ENCODE results near the gene TMEM185A. TPM values are rescaled to one million over a fixed set of nuclear protein-coding genes. Genes with fewer than 3 reads are reported as not detected.

TMEM185A gene
- total and polyA plus RNA-seq, 2 experiments from 2014 or later, result 14.7 to 15.3 TPM

DNA sequence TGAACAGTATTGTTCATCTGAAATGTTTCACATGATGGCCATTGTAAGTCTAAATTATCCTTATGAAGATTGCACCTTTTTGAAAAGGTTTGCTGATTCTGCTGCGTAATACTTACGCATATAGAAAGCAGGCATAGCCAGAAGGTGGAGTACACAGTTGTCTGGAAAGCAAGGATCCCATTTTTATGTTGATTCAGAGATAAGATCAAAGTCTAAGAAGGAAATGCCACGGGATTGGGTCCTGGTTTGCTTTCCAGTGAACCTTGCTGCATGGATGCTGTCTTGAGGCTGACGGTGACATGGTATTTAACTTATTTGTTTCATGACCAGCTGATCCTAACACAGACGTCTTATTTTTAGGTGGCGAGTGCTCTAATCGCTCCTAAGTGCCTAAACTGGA, 59.8 kb downstream of the TMEM185A start:
- no peak overlapping the region for H3K4me2 ChIP-seq (ENCODE audit: unreplicated experiment)
- no peak overlapping the region for H3K27ac ChIP-seq
- H3K27me3 ChIP-seq (replicated peaks; ENCODE audit: insufficient read depth), result no peaks in the 10 kb centered on the region
- H3K9ac ChIP-seq, result no peak overlapping the region
- H3K4me1 ChIP-seq (ENCODE audit: insufficient read depth), result no peaks in the 10 kb centered on the region
- no peaks in the 10 kb centered on the region for H3K36me3 ChIP-seq (ENCODE audit: low read depth)
- H3F3A ChIP-seq (ENCODE audit: insufficient read depth), result no peaks in the 10 kb centered on the region
- DNase-seq, result no peak
- H3K9me2 ChIP-seq (ENCODE audit: insufficient read depth), result no peaks in the 10 kb centered on the region
- H3K79me2 ChIP-seq (ENCODE audit: insufficient read depth), result no peaks in the 10 kb centered on the region
- in situ Hi-C loops (cut with MboI), result no loop called here
- H4K20me1 ChIP-seq (ENCODE audit: insufficient read depth), result no peaks in the 10 kb centered on the region
- WGBS, 2 experiments (ENCODE audit: low coverage in 1 of 2, low lambda C conversion rate in 2 of 2, missing lambda C conversion rate in 2 of 2), result 68 to 81% methylated on average over 7 of the region's 7 CpGs
- no peaks in the 10 kb centered on the region for H3K9me3 ChIP-seq (ENCODE audit: low read depth)
- no peak overlapping the region for H3K4me3 ChIP-seq
- H2AFZ ChIP-seq, result no peak overlapping the region
- no peak for TF ChIP-seq EZH2 (IDR thresholded peaks at IDR 0.05; ENCODE audit: insufficient read depth, poor library complexity, severe bottlenecking)
- TF ChIP-seq EZH2phosphoT487 (IDR thresholded peaks at IDR 0.05; ENCODE audit: insufficient read depth, low read depth), result no peak

DNA sequence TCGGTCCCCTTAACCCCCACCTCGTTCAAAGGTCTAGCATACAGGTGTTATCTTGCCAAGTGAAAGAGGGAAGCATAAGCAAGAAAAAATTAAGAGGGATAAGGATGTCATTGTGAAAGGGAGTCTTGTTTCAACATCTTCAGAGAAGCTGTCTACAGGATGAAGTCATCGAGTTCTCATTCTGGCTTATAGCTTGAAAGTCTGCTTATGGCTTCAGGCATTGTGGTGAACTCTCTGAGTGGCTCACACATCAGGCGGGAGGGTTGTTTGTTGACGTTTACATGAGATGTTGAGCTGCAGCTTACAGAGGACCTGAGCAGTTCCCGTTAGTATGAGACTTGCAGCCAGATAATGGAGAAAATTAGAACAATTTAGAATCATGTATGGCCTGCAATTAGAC, 60.9 kb downstream of the TMEM185A start:
- no peaks in the 10 kb centered on the region for H3K9me2 ChIP-seq (ENCODE audit: insufficient read depth)
- WGBS, 2 experiments (ENCODE audit: low coverage in 1 of 2, low lambda C conversion rate in 2 of 2, missing lambda C conversion rate in 2 of 2), result 59 to 69% methylated on average over 6 of the region's 6 CpGs
- H3K27me3 ChIP-seq (replicated peaks; ENCODE audit: insufficient read depth), result no peaks in the 10 kb centered on the region
- H4K20me1 ChIP-seq (ENCODE audit: insufficient read depth), result no peaks in the 10 kb centered on the region
- in situ Hi-C loops (cut with MboI), result no loop called here
- DNase-seq, result peak; percentile 74
- no peak overlapping the region for H3K4me2 ChIP-seq (ENCODE audit: unreplicated experiment)
- no peak overlapping the region for H3K4me3 ChIP-seq
- no peak for TF ChIP-seq EZH2 (IDR thresholded peaks at IDR 0.05; ENCODE audit: insufficient read depth, poor library complexity, severe bottlenecking)
- TF ChIP-seq EZH2phosphoT487 (IDR thresholded peaks at IDR 0.05; ENCODE audit: insufficient read depth, low read depth), result no peak
- H3K27ac ChIP-seq, result no peak overlapping the region
- no peaks in the 10 kb centered on the region for H3K79me2 ChIP-seq (ENCODE audit: insufficient read depth)
- no peaks in the 10 kb centered on the region for H3K36me3 ChIP-seq (ENCODE audit: low read depth)
- H3K9me3 ChIP-seq (ENCODE audit: low read depth), result no peaks in the 10 kb centered on the region
- H2AFZ ChIP-seq, result no peak overlapping the region
- no peak overlapping the region for H3K9ac ChIP-seq
- H3F3A ChIP-seq (ENCODE audit: insufficient read depth), result no peaks in the 10 kb centered on the region
- H3K4me1 ChIP-seq (ENCODE audit: insufficient read depth), result no peaks in the 10 kb centered on the region

DNA sequence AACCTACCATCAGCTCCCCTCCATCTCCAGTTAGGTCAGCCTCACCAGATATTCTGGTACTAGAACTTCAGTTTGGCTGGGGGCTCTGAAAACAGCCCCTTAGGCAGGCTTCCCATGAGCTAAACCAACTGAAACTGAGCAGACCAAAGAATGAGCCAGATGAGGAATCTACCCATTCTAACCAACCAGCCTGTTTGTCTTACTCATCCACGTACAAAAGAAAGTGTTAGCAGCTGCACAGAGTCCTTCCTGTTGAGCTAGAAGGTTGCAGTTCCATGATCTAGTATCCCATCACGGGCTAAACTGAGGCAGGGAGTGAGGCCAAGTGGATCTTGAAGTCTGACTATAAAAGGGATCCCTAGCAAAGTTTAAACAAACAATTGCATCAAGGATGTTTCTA, 61.8 kb downstream of the TMEM185A start:
- in situ Hi-C loops (cut with MboI), result no loop called here
- Histone ChIP-seq H3K4me1 (ENCODE audit: insufficient read depth) (no peaks in the 10 kb centered on the region), H3K9me2 (ENCODE audit: insufficient read depth) (no peaks in the 10 kb centered on the region), H3K27ac (no peak overlapping the region), H3K36me3 (ENCODE audit: low read depth) (no peaks in the 10 kb centered on the region), H3K9me3 (ENCODE audit: low read depth) (no peaks in the 10 kb centered on the region), H3K79me2 (ENCODE audit: insufficient read depth) (no peaks in the 10 kb centered on the region), H4K20me1 (ENCODE audit: insufficient read depth) (no peaks in the 10 kb centered on the region), H3K27me3 (replicated peaks; ENCODE audit: insufficient read depth) (no peaks in the 10 kb centered on the region), H3K9ac (no peak overlapping the region), H2AFZ (no peak overlapping the region), H3K4me3 (no peak overlapping the region), H3F3A (ENCODE audit: insufficient read depth) (no peaks in the 10 kb centered on the region), H3K4me2 (ENCODE audit: unreplicated experiment) (no peak overlapping the region)
- DNase-seq, result no peak
- 55 to 66% methylated on average over 2 of the region's 2 CpGs for whole genome bisulfite sequencing, 2 experiments (ENCODE audit: low coverage in 1 of 2, low lambda C conversion rate in 2 of 2, missing lambda C conversion rate in 2 of 2)
- no peak for TF ChIP-seq EZH2phosphoT487 (IDR thresholded peaks at IDR 0.05; ENCODE audit: insufficient read depth, low read depth)
- no peak for TF ChIP-seq EZH2 (IDR thresholded peaks at IDR 0.05; ENCODE audit: insufficient read depth, poor library complexity, severe bottlenecking)

DNA sequence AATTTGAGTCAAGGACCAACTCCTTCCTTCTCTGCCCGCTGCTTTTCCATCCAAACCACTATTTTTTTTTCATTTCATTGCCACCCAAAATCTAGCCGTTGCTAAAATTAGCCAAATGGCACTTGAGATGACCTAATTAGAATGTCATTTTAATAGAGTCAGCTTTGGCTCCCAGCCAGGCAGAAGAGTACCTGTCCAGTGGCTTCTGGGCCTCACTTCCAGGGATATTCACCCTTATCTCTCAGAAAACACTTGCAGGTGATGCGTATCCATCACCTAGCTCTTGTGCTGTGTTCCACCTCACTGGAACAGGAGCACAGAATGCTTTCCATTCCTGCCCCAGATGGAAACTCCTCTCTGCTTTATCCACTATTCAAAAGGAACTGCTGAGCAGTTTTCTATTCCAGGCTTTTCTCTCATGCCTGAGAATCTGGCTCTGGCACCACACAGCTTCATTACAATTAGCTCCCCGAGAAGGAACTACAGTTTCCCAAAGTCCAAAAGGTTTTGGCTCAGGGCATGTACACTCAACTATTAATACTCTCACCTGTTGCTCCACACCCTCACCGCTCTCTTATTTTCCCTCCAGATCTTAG, 62.8 kb downstream of the TMEM185A start:
- no peak overlapping the region for H3K4me3 ChIP-seq
- no peaks in the 10 kb centered on the region for H3K4me1 ChIP-seq (ENCODE audit: insufficient read depth)
- H4K20me1 ChIP-seq (ENCODE audit: insufficient read depth), result no peaks in the 10 kb centered on the region
- H3K9me3 ChIP-seq (ENCODE audit: low read depth), result no peaks in the 10 kb centered on the region
- in situ Hi-C loops (cut with MboI), result no loop called here
- no peak overlapping the region for H2AFZ ChIP-seq
- no peak for TF ChIP-seq EZH2 (IDR thresholded peaks at IDR 0.05; ENCODE audit: insufficient read depth, poor library complexity, severe bottlenecking)
- TF ChIP-seq EZH2phosphoT487 (IDR thresholded peaks at IDR 0.05; ENCODE audit: insufficient read depth, low read depth), result no peak
- H3K9me2 ChIP-seq (ENCODE audit: insufficient read depth), result no peaks in the 10 kb centered on the region
- H3K36me3 ChIP-seq (ENCODE audit: low read depth), result no peaks in the 10 kb centered on the region
- no peaks in the 10 kb centered on the region for H3K79me2 ChIP-seq (ENCODE audit: insufficient read depth)
- H3F3A ChIP-seq (ENCODE audit: insufficient read depth), result no peaks in the 10 kb centered on the region
- no peak overlapping the region for H3K4me2 ChIP-seq (ENCODE audit: unreplicated experiment)
- DNase-seq, result no peak
- H3K27ac ChIP-seq, result no peak overlapping the region
- H3K9ac ChIP-seq, result no peak overlapping the region
- H3K27me3 ChIP-seq (replicated peaks; ENCODE audit: insufficient read depth), result no peaks in the 10 kb centered on the region
- 61 to 75% methylated on average over 5 of the region's 5 CpGs for WGBS, 2 experiments (ENCODE audit: low coverage in 1 of 2, low lambda C conversion rate in 2 of 2, missing lambda C conversion rate in 2 of 2)

Measured in GM23248 (cell line).